ENCODE data around the gene BAZ2B. TPM values are rescaled to one million over a fixed set of nuclear protein-coding genes. Genes with fewer than 3 reads are reported as not detected.

BAZ2B gene
- total and polyA plus RNA-seq, 9 of the 15 experiments (the other 6 are each of a cell fraction or from before 2014, with no cell fraction given): 7.5 to 38.6 (median 19.8) TPM

- no peak for TF ChIP-seq NKRF (IDR thresholded peaks at IDR 0.05; ENCODE audit: borderline replicate concordance)
- no peak for TF ChIP-seq SNAPC5 (CRISPR knock-in tag; IDR thresholded peaks at IDR 0.05)
- TF ChIP-seq ZBTB17 (CRISPR knock-in tag; IDR thresholded peaks at IDR 0.05): peak; percentile 44; the same call in 1 of the 2 replicates
- no peak for TF ChIP-seq ZNF24 (IDR thresholded peaks at IDR 0.05)
- no peak for TF ChIP-seq TAF15 (IDR thresholded peaks at IDR 0.05; ENCODE audit: low read depth, low read length)
- no peak for TF ChIP-seq BCOR (IDR thresholded peaks at IDR 0.05)
- TF ChIP-seq JUND (IDR thresholded peaks at IDR 0.05; ENCODE audit: borderline replicate concordance, low read depth, low read length): peak; percentile 96
- TF ChIP-seq JUND (tag; IDR thresholded peaks at IDR 0.05; ENCODE audit: borderline replicate concordance, low read depth, low read length): peak; percentile 96
- TF ChIP-seq YBX1 (IDR thresholded peaks at IDR 0.05): no peak
- TF ChIP-seq HDGF (IDR thresholded peaks at IDR 0.05): no peak
- TF ChIP-seq HDAC3 (IDR thresholded peaks at IDR 0.05; ENCODE audit: borderline replicate concordance, partially characterized antibody): peak; percentile 75
- TF ChIP-seq MAFK (IDR thresholded peaks at IDR 0.05; ENCODE audit: low read length): peak; percentile 66
- no peak for TF ChIP-seq SLC30A9 (CRISPR knock-in tag; IDR thresholded peaks at IDR 0.05)
- TF ChIP-seq KHSRP (IDR thresholded peaks at IDR 0.05): no peak
- TF ChIP-seq ZNF778 (CRISPR knock-in tag; IDR thresholded peaks at IDR 0.05): no peak
- TF ChIP-seq ZNF696 (CRISPR knock-in tag; conservative IDR thresholded peaks at IDR 0.05): no peak
- TF ChIP-seq ADNP (tag; IDR thresholded peaks at IDR 0.05): no peak
- TF ChIP-seq ZC3H8 (IDR thresholded peaks at IDR 0.05): no peak
- TF ChIP-seq ZNF592 (IDR thresholded peaks at IDR 0.05): no peak
- TF ChIP-seq ETV6 (IDR thresholded peaks at IDR 0.05; ENCODE audit: borderline replicate concordance in 1 of 2, low read depth in 2 of 2, low read length in 1 of 2): peak; percentile 98 to 100
- TF ChIP-seq ETV6 (CRISPR knock-in tag; IDR thresholded peaks at IDR 0.05; ENCODE audit: borderline replicate concordance): no peak
- TF ChIP-seq NFIC (IDR thresholded peaks at IDR 0.05): peak; percentile 65
- TF ChIP-seq HDAC8 (tag; IDR thresholded peaks at IDR 0.05): no peak
- TF ChIP-seq ZFP36 (IDR thresholded peaks at IDR 0.05; ENCODE audit: low read depth, low read length, partially characterized antibody): no peak
These were observed 119.1 kb downstream of the BAZ2B start (continued) for GRCh38 chr2:159497256-159497655.

Measured in K562 (cell line).